LHCN-M2 (cell line): ENCODE results near the gene PIGL. TPM values are rescaled to one million over a fixed set of nuclear protein-coding genes. Genes with fewer than 3 reads are reported as not detected.

Experiments
- DNase-seq: peaks from one replicate; pipeline ENCODE4 v3.0.0-alpha.2; 2012; ENCODE audit warnings: low read depth
- total RNA-seq: library from RNA; depleted of rRNA; stranded (reverse); fragments of >200 nt; gene quantifications from 2 replicates; pipeline ENCODE4 v1.2.3, GENCODE V29; 2014; rRNA removed

The PIGL gene
- total RNA-seq, 1 experiment from 2014 or later, result 14.2 TPM

DNA sequence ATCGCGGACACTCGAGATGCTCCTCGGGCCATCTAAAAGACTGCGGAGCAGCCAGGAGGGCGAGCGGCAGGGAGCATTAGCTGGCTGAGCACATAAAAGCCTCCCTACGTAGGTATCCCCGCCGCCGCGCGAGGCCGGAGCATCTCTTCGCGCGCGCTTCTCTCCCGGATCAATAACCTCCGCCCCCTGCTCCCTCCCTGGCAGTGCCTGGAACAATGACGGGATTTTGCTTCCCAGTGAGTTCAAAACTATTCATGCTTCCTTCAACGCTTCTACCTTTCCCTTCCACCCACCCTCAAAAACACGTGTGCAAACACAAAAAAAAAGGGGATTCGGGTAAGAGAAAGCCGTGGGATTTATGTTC, 135.3 kb downstream of the PIGL start:
- DNase-seq, result no peak

- no peak for DNase-seq
These were observed 135.8 kb downstream of the PIGL start for GRCh38 chr17:16352667-16353316.

GRCh38 chr17:16353317-16354174, 136.5 kb downstream of the PIGL start, which contains the start of gene CENPV:
Gene CENPV, minus strand, starts transcription at chr17:16353469. Its CDS starts 33 bp downstream, at chr17:16353436.
- no peak for DNase-seq

DNA sequence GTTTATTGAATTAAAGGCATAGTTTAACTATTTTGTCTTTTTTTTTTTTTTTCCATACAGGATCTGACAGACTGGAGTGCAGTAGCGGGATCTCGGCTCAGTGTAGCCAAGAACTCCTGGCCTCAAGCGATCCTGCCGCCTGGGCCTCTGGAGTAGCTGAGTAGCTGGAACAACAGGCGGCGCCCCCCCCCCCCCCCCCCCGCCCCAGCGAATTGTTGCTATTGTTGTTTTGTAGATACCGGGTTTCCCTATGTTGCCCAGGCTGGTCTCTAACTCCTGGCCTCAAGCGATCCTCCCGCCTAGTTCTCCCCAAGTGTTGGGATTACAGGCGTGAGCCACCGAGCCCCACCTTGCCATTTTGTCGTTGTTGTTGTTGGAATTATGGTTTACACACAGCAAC, 137.6 kb downstream of the PIGL start:
- DNase-seq, result no peak

- no peak for DNase-seq
These were observed 141.4 kb downstream of the PIGL start for GRCh38 chr17:16358394-16358793.

DNA sequence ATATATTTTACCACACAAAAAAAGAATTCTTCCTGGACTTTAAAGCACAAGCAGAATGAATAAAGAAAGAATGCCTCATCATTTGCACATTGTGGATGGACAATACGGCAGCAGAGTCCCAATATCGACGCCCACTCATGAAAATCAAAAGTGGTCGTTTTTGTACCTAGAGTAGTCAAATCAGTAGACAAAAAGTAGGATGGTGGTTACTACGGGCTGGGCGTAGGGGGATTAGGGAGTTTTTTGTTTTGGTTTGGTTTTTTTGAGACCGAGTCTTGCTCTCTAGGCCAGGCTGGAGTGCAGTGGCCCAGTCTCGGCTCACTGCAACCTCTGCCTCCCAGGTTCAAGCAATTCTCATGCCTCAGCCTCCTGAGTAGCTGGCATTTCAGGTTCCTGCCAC, 144.9 kb downstream of the PIGL start:
- no peak for DNase-seq

- peak; percentile 60 for DNase-seq
These were observed 146.9 kb downstream of the PIGL start for GRCh38 chr17:16363749-16364536.

- no peak for DNase-seq
These were observed 147.6 kb downstream of the PIGL start for GRCh38 chr17:16364625-16365024.

GRCh38 chr17:16371742-16372141, 154.7 kb downstream of the PIGL start:
- DNase-seq, result peak; percentile 85

DNA sequence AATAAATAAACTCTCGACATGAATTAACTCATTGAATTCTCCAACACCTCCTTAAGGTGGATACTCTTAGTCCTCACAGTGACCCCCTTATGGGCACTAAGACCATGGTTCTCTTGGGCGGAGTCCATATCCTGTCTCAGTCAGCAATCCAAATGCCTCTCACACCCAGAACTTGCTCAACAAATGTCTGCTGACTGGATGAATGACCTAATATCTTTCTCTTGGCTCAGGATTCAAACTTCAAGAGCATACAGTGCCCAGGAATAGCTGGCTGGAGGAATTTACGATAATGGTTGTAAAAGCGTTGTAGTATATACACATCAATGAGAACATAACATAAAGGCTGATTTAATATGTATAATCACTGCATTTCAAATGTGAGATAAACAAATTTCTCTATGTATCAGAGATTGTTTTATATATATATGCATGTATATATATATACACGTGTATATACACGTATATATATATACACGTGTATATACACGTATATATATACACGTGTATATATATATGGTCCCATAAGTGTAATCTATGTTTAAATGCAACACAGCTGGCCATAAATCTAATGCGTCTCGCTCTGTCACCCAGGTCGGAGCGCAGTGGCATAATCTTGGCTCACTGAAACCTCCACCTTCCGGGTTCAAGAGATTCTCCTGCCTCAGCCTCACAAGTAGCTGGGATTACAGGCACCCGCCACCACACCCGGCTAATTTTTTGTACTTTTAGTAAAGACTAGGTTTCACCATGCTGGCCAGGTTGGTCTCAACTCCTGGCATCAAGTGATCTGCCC, 157.3 kb downstream of the PIGL start:
- DNase-seq, result no peak

Other genes starting within 250 kb of the PIGL start
- 16.2 and 16.4 TPM in 2 replicates for gene ZSWIM7, start 217.5 kb upstream of the PIGL start, total RNA-seq
- 42.0 and 46.2 TPM in 2 replicates for gene TTC19, start 217.4 kb upstream of the PIGL start, total RNA-seq
- gene NCOR1, start 1.7 kb upstream of the PIGL start, total RNA-seq, result 43.9 and 65.4 TPM in 2 replicates
- 7.8 and 9.5 TPM in 2 replicates for gene CENPV, start 136.3 kb downstream of the PIGL start, total RNA-seq
- gene UBB, start 163.9 kb downstream of the PIGL start, total RNA-seq, result 992 and 1,176 TPM in 2 replicates
- gene TRPV2, start 198.4 kb downstream of the PIGL start, total RNA-seq, result 54.8 and 56.7 TPM in 2 replicates